ENCODE measurements around the gene ERGIC2.
"Not testable (repeated sequence)": the region's sequence is repeated elsewhere in the genome, so short reads cannot be mapped to it uniquely, and the experiment has no call there.

The ERGIC2 gene

GRCh38 chr12:29299633-29300032, 81.3 kb downstream of the ERGIC2 start:
- DNase-seq (ENCODE audit: low read depth in 2 of 2) = no peak

GRCh38 chr12:29291226-29291625, 89.7 kb downstream of the ERGIC2 start:
- no peak for DNase-seq (ENCODE audit: low read depth in 2 of 2)

GRCh38 chr12:29290475-29290874, 90.5 kb downstream of the ERGIC2 start:
- DNase-seq (ENCODE audit: low read depth in 2 of 2) = not testable (repeated sequence)

GRCh38 chr12:29288031-29288430, 92.9 kb downstream of the ERGIC2 start:
- DNase-seq (ENCODE audit: low read depth in 2 of 2) = no peak

GRCh38 chr12:29287622-29288021, 93.3 kb downstream of the ERGIC2 start:
- no peak for DNase-seq (ENCODE audit: low read depth in 2 of 2)

Data from activated CD4-positive, alpha-beta T cell treated with anti-CD3 and anti-CD28 coated beads for 24 hours (primary cell).